SK-N-SH (cell line): ENCODE measurements around the gene BIRC7. TPM values are rescaled to one million over a fixed set of nuclear protein-coding genes. Genes with fewer than 3 reads are reported as not detected.
A peak's percentile ranks its signal among the peaks of the same experiment; 100 is the strongest.

Experiments
- CTCF ChIA-PET: fragments of 300-600, 350-600 bp; formaldehyde crosslinking; extraction: SDS; loops from one replicate; lab custom pipeline; 2021; lab: Yijun Ruan, JAX
- POLR2A ChIA-PET: fragments of 350-600 bp; sonication (Branson Sonifier 250); formaldehyde crosslinking; extraction: SDS; loops from one replicate; lab custom pipeline; 2020; ENCODE audit warnings: antibody characterized with exemption, inconsistent platforms; lab: Yijun Ruan, JAX
- DNase-seq: peaks from one replicate; pipeline ENCODE4 v3.0.0; 2012
- H2AFZ ChIP-seq: fragments of 200-600 bp; sonication (generic); 2 replicates; pipeline ENCODE4 v1.8.1; 2016; ENCODE audit warnings: antibody characterized with exemption, mild to moderate bottlenecking, low read depth
- H3F3A ChIP-seq: fragments of 200-600 bp; sonication (generic); replicated peaks from 2 replicates; pipeline ENCODE3; 2016; ENCODE audit warnings: antibody characterized with exemption, mild to moderate bottlenecking; ENCODE audit not compliant: insufficient read depth
- H3K27ac ChIP-seq, 2 experiments: fragments of 200-500 bp in 1 of 2; fragments of 200-600 bp in 1 of 2; sonication (Bioruptor generic) in 1 of 2; sonication (generic), shearing (Covaris generic) in 1 of 2; 2 replicates each; pipeline versions ENCODE4 v1.5.1 to v1.6.1; 2014 to 2016; ENCODE audit warnings: low read depth in 2 of 2, inconsistent platforms in 1 of 2, low read length in 1 of 2, mild to moderate bottlenecking in 1 of 2, mixed read lengths in 1 of 2
- H3K27me3 ChIP-seq: fragments of 200-600 bp; sonication (generic), shearing (Covaris generic); 2 replicates; pipeline ENCODE4 v1.6.1; 2016; ENCODE audit warnings: mixed run types; ENCODE audit not compliant: insufficient read depth
- H3K36me3 ChIP-seq, 2 experiments: fragments of 200-500 bp in 1 of 2; fragments of 200-600 bp in 1 of 2; sonication (Bioruptor generic) in 1 of 2; sonication (generic) in 1 of 2; replicated peaks in 1 of 2; 2 replicates each; pipeline versions ENCODE3 to v1.5.1; 2014 to 2016; ENCODE audit warnings: low read length in 1 of 2, mild to moderate bottlenecking in 1 of 2; ENCODE audit not compliant: insufficient read depth in 2 of 2, control insufficient read depth in 1 of 2
- H3K4me1 ChIP-seq, 2 experiments: fragments of 200-500 bp in 1 of 2; fragments of 200-600 bp in 1 of 2; sonication (Bioruptor generic) in 1 of 2; sonication (generic), shearing (Covaris generic) in 1 of 2; 2 replicates each; pipeline versions ENCODE4 v1.5.1 to v1.6.1; 2014 to 2016; ENCODE audit warnings: low read depth in 1 of 2, low read length in 1 of 2, mixed run types in 1 of 2; ENCODE audit not compliant: insufficient read depth in 2 of 2, control insufficient read depth in 1 of 2
- H3K4me2 ChIP-seq: fragments of 200-600 bp; sonication (generic), shearing (Covaris generic); 2 replicates; pipeline ENCODE4 v1.6.1; 2017; ENCODE audit warnings: mixed run types
- H3K4me3 ChIP-seq, 2 experiments: fragments of 200-500 bp in 1 of 2; fragments of 200-600 bp in 1 of 2; sonication (Bioruptor generic) in 1 of 2; sonication (generic), shearing (Covaris generic) in 1 of 2; 2 replicates each; pipeline versions ENCODE4 v1.5.1 to v1.8.1; 2014 to 2016; ENCODE audit warnings: low read depth in 2 of 2, inconsistent platforms in 1 of 2, low read length in 1 of 2, mild to moderate bottlenecking in 1 of 2, mixed read lengths in 1 of 2, moderate library complexity in 1 of 2
- H3K79me2 ChIP-seq: fragments of 200-600 bp; sonication (generic); 2 replicates; pipeline ENCODE4 v1.8.1; 2017; ENCODE audit warnings: mild to moderate bottlenecking; ENCODE audit not compliant: insufficient read depth
- H3K9ac ChIP-seq: fragments of 200-600 bp; sonication (generic); 2 replicates; pipeline ENCODE4 v1.6.1; 2017; ENCODE audit warnings: mixed run types
- H3K9me2 ChIP-seq: fragments of 200-600 bp; sonication (generic); 2 replicates; pipeline ENCODE4 v1.6.1; 2017; ENCODE audit warnings: mixed run types
- H3K9me3 ChIP-seq: fragments of 200-600 bp; sonication (generic); 2 replicates; pipeline ENCODE4 v1.6.1; 2017; ENCODE audit warnings: mixed run types, mild to moderate bottlenecking, moderate library complexity
- H4K20me1 ChIP-seq: fragments of 200-600 bp; sonication (generic); 2 replicates; pipeline ENCODE4 v1.6.1; 2017; ENCODE audit warnings: mild to moderate bottlenecking, mixed run types; ENCODE audit not compliant: insufficient read depth
- CHD2 ChIP-seq: fragments of 150-350 bp; IDR thresholded peaks from 2 replicates; pipeline ENCODE4 v1.6.1; 2018; ENCODE audit warnings: low read length; ENCODE audit not compliant: partially characterized antibody
- EP300 ChIP-seq, 2 experiments: IDR thresholded peaks; 2 replicates each; pipeline versions ENCODE4 v1.4.0 to v1.6.1; 2012; ENCODE audit warnings: borderline replicate concordance in 1 of 2, low read depth in 1 of 2, low read length in 1 of 2
- EZH2phosphoT487 ChIP-seq: fragments of 200-600 bp; sonication (generic); IDR thresholded peaks from 2 replicates; pipeline ENCODE4 v1.6.1; 2017; ENCODE audit warnings: low read depth, mixed run types, mild to moderate bottlenecking, antibody characterized with exemption, moderate library complexity, borderline replicate concordance
- FOXJ3 ChIP-seq: sonication (generic); formaldehyde crosslinking; IDR thresholded peaks from 2 replicates; pipeline ENCODE4 v1.5.1; 2020; ENCODE audit warnings: mild to moderate bottlenecking, missing genetic modification reagents
- GABPA ChIP-seq: IDR thresholded peaks from 2 replicates; pipeline ENCODE4 v1.4.0; 2012; ENCODE audit warnings: low read depth, mild to moderate bottlenecking
- GATA2 ChIP-seq: sonication (generic); formaldehyde crosslinking; IDR thresholded peaks from 2 replicates; pipeline ENCODE4 v1.5.0; 2020; ENCODE audit warnings: mild to moderate bottlenecking, missing genetic modification reagents
- JUND ChIP-seq: IDR thresholded peaks from 2 replicates; pipeline ENCODE4 v1.4.0; 2012
- NFIC ChIP-seq: IDR thresholded peaks from 2 replicates; pipeline ENCODE4 v1.4.0; 2012; ENCODE audit warnings: borderline replicate concordance
- NRF1 ChIP-seq: IDR thresholded peaks from 2 replicates; pipeline ENCODE4 v1.6.1; 2012; ENCODE audit warnings: low read depth, mild to moderate bottlenecking, low read length
- POLR2AphosphoS5 ChIP-seq: IDR thresholded peaks from 2 replicates; pipeline ENCODE4 v1.6.1; 2012; ENCODE audit warnings: low read depth, low read length
- RAD21 ChIP-seq: IDR thresholded peaks from 2 replicates; pipeline ENCODE4 v1.6.1; 2012; ENCODE audit warnings: mild to moderate bottlenecking, low read length
- RFX5 ChIP-seq: IDR thresholded peaks from 2 replicates; pipeline ENCODE4 v1.6.1; 2012; ENCODE audit warnings: mild to moderate bottlenecking, improper control_type of control experiment, low read length
- RXRA ChIP-seq: IDR thresholded peaks from 2 replicates; pipeline ENCODE4 v1.4.0; 2012; ENCODE audit warnings: low read depth, mild to moderate bottlenecking, borderline replicate concordance
- TAF1 ChIP-seq: IDR thresholded peaks from 2 replicates; pipeline ENCODE4 v1.6.1; 2012; ENCODE audit warnings: low read depth, mild to moderate bottlenecking, low read length, moderate library complexity, borderline replicate concordance
- TCF12 ChIP-seq: IDR thresholded peaks from 2 replicates; pipeline ENCODE4 v1.4.0; 2012
- TEAD4 ChIP-seq: IDR thresholded peaks from 2 replicates; pipeline ENCODE4 v1.4.0; 2012; ENCODE audit warnings: mild to moderate bottlenecking, borderline replicate concordance; ENCODE audit not compliant: insufficient read depth
- WGBS: methylation state at CpG from one replicate; pipeline ENCODE4 v1.1.6; 2017; ENCODE audit warnings: low lambda C conversion rate; 5-methylcytosine and 5-hydroxymethylcytosine counted together
- polyA plus RNA-seq, 3 experiments: library from polyadenylated mRNA; depleted of rRNA; stranded (reverse); fragments of >200 nt; gene quantifications; 2 replicates each; pipeline ENCODE4 v1.2.3, GENCODE V29; 2012
- TF ChIP-seq, protein P1 (sequence below): IDR thresholded peaks from 2 replicates; pipeline ENCODE4 v1.6.1; 2012; ENCODE audit warnings: mild to moderate bottlenecking, low read depth, low read length, moderate library complexity
- TF ChIP-seq, protein P2 (sequence below): IDR thresholded peaks from 2 replicates; pipeline ENCODE4; 2012
- TF ChIP-seq, protein P3 (sequence below): IDR thresholded peaks from 2 replicates; pipeline ENCODE4 v1.4.0; 2012; ENCODE audit warnings: low read depth, borderline replicate concordance
- TF ChIP-seq, protein P4 (sequence below): fragments of 150-350 bp; IDR thresholded peaks from 2 replicates; pipeline ENCODE4 v1.6.1; 2016; ENCODE audit warnings: mild to moderate bottlenecking, low read depth, low read length
- TF ChIP-seq, protein P5 (sequence below): fragments of 200-600 bp; sonication (generic); IDR thresholded peaks from 2 replicates; pipeline ENCODE4 v1.6.1; 2017; ENCODE audit warnings: antibody characterized with exemption, mild to moderate bottlenecking, moderate library complexity
- TF ChIP-seq, protein P6 (sequence below): IDR thresholded peaks from 2 replicates; pipeline ENCODE4 v1.4.0; 2012; ENCODE audit warnings: low read depth

The BIRC7 gene
- polyA plus RNA-seq, 1 of the 3 experiments (the other 2 are of a cell fraction): not detected

DNA sequence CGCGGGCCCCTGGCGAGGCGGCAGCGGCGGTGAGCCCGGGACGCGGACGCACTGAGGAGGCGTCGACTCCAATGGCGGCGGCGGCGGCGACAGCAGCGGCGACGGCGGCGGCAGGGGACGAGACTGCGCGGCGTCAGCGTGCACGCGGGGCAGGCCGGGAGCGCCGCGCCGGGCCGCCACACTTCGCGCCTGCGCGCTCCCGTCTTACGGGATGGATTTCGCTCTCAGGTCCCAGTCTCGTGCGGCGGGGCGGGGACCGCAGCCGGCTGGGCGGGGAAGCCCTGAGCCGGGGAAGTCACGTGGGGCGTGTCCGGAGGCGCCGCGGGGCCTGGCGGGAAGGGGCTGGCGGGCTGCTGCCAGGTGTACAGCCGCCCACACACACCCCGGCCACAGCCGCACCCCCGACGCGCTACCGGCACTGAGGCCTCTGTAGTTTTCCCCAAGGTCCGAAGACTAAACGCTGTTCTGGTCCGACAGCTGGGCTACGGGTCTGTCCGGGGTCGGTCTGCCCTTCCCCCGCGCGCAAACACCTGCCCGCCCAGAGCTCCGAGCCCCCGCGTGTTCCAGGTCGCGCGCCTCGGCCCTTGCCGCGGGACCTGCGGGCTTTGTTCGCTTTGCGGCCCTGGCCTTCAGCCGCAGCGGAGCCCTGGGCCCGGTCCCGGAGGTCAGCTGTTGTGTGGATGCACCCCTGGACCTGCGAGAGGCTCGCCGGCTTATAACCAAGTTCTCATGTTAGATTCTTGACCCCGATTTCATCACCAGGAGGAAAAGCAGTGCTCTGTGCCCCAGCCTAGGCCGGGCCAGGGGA is 19.5 kb upstream of the BIRC7 start, which contains the start of gene YTHDF1:
Gene YTHDF1 (minus strand): TSS at position 91 of the 808 bp plus-strand sequence. CDS start 239 bp downstream, outside the sequence.
- no peaks in the 10 kb centered on the region for H3F3A ChIP-seq
- peak within 1 kb of the TSS; percentile 100 for H3K4me2 ChIP-seq
- H3K9ac ChIP-seq: peak within 1 kb of the TSS; percentile 87
- no peaks in the 10 kb centered on the region for H3K9me3 ChIP-seq
- peaks cover 28% of the 10 kb centered on the region in 2 experiments for H3K36me3 ChIP-seq
- peak within 1 kb of the TSS; percentile 94 for H2AFZ ChIP-seq
- peak; percentile 100 for DNase-seq
- CTCF ChIA-PET: interaction anchor here (1.1 to 6.8 kb wide), 8 partner anchors 8 to 165 kb away, joined by 3 to 52 read pairs (median 6); no protein-coding TSS in a partner anchor
- WGBS: 6% methylated on average over 22 of the region's 96 CpGs
- H3K4me1 ChIP-seq: peaks cover 10 to 21% of the 10 kb centered on the region in 2 experiments; a peak in 3 of 4 replicates
- peak within 1 kb of the TSS; percentile 42 to 87; a peak in 3 of 4 replicates for H3K27ac ChIP-seq
- no peaks in the 10 kb centered on the region for H3K9me2 ChIP-seq
- POLR2A ChIA-PET: no interaction called here
- H4K20me1 ChIP-seq: peaks cover 38% of the 10 kb centered on the region
- H3K79me2 ChIP-seq: peaks cover 45% of the 10 kb centered on the region
- peak within 1 kb of the TSS; percentile 58 to 82 for H3K4me3 ChIP-seq
- H3K27me3 ChIP-seq: no peaks in the 10 kb centered on the region
- TF ChIP-seq NRF1 (peak; percentile 68), EZH2phosphoT487 (no peak), TEAD4 (no peak), RAD21 (no peak), CHD2 (peak; percentile 53), NFIC (no peak), RXRA (no peak), FOXJ3 (no peak), GATA2 (no peak), POLR2AphosphoS5 (peak; percentile 47), JUND (no peak), GABPA (no peak), RFX5 (no peak), EP300 (IDR thresholded peaks at IDR 0.05; ENCODE audit: borderline replicate concordance in 1 of 2, low read depth in 1 of 2, low read length in 1 of 2) (0 out of 4 replicates have a peak, but pooled peaks of 1 of the 2 experiments have one; percentile 18), TAF1 (no peak), TCF12 (no peak)
- TF ChIP-seq, protein P1, sequence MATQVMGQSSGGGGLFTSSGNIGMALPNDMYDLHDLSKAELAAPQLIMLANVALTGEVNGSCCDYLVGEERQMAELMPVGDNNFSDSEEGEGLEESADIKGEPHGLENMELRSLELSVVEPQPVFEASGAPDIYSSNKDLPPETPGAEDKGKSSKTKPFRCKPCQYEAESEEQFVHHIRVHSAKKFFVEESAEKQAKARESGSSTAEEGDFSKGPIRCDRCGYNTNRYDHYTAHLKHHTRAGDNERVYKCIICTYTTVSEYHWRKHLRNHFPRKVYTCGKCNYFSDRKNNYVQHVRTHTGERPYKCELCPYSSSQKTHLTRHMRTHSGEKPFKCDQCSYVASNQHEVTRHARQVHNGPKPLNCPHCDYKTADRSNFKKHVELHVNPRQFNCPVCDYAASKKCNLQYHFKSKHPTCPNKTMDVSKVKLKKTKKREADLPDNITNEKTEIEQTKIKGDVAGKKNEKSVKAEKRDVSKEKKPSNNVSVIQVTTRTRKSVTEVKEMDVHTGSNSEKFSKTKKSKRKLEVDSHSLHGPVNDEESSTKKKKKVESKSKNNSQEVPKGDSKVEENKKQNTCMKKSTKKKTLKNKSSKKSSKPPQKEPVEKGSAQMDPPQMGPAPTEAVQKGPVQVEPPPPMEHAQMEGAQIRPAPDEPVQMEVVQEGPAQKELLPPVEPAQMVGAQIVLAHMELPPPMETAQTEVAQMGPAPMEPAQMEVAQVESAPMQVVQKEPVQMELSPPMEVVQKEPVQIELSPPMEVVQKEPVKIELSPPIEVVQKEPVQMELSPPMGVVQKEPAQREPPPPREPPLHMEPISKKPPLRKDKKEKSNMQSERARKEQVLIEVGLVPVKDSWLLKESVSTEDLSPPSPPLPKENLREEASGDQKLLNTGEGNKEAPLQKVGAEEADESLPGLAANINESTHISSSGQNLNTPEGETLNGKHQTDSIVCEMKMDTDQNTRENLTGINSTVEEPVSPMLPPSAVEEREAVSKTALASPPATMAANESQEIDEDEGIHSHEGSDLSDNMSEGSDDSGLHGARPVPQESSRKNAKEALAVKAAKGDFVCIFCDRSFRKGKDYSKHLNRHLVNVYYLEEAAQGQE: no peak
- TF ChIP-seq, protein P2, sequence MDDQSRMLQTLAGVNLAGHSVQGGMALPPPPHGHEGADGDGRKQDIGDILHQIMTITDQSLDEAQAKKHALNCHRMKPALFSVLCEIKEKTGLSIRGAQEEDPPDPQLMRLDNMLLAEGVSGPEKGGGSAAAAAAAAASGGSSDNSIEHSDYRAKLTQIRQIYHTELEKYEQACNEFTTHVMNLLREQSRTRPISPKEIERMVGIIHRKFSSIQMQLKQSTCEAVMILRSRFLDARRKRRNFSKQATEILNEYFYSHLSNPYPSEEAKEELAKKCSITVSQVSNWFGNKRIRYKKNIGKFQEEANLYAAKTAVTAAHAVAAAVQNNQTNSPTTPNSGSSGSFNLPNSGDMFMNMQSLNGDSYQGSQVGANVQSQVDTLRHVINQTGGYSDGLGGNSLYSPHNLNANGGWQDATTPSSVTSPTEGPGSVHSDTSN: no peak
- TF ChIP-seq, protein P3, sequence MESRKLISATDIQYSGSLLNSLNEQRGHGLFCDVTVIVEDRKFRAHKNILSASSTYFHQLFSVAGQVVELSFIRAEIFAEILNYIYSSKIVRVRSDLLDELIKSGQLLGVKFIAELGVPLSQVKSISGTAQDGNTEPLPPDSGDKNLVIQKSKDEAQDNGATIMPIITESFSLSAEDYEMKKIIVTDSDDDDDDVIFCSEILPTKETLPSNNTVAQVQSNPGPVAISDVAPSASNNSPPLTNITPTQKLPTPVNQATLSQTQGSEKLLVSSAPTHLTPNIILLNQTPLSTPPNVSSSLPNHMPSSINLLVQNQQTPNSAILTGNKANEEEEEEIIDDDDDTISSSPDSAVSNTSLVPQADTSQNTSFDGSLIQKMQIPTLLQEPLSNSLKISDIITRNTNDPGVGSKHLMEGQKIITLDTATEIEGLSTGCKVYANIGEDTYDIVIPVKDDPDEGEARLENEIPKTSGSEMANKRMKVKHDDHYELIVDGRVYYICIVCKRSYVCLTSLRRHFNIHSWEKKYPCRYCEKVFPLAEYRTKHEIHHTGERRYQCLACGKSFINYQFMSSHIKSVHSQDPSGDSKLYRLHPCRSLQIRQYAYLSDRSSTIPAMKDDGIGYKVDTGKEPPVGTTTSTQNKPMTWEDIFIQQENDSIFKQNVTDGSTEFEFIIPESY: 0 out of 2 replicates have a peak, but pooled peaks have one; percentile 43
- TF ChIP-seq, protein P4, sequence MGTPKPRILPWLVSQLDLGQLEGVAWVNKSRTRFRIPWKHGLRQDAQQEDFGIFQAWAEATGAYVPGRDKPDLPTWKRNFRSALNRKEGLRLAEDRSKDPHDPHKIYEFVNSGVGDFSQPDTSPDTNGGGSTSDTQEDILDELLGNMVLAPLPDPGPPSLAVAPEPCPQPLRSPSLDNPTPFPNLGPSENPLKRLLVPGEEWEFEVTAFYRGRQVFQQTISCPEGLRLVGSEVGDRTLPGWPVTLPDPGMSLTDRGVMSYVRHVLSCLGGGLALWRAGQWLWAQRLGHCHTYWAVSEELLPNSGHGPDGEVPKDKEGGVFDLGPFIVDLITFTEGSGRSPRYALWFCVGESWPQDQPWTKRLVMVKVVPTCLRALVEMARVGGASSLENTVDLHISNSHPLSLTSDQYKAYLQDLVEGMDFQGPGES: no peak
- TF ChIP-seq, protein P5, sequence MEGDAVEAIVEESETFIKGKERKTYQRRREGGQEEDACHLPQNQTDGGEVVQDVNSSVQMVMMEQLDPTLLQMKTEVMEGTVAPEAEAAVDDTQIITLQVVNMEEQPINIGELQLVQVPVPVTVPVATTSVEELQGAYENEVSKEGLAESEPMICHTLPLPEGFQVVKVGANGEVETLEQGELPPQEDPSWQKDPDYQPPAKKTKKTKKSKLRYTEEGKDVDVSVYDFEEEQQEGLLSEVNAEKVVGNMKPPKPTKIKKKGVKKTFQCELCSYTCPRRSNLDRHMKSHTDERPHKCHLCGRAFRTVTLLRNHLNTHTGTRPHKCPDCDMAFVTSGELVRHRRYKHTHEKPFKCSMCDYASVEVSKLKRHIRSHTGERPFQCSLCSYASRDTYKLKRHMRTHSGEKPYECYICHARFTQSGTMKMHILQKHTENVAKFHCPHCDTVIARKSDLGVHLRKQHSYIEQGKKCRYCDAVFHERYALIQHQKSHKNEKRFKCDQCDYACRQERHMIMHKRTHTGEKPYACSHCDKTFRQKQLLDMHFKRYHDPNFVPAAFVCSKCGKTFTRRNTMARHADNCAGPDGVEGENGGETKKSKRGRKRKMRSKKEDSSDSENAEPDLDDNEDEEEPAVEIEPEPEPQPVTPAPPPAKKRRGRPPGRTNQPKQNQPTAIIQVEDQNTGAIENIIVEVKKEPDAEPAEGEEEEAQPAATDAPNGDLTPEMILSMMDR: no peak
- TF ChIP-seq, protein P6, sequence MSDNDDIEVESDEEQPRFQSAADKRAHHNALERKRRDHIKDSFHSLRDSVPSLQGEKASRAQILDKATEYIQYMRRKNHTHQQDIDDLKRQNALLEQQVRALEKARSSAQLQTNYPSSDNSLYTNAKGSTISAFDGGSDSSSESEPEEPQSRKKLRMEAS: peak; percentile 65; the same call in 1 of the 2 replicates
